Measurements from ENCODE around the gene ABHD17C.
"Not testable (repeated sequence)": the region's sequence is repeated elsewhere in the genome, so short reads cannot be mapped to it uniquely, and the experiment has no call there.

The ABHD17C gene

DNA sequence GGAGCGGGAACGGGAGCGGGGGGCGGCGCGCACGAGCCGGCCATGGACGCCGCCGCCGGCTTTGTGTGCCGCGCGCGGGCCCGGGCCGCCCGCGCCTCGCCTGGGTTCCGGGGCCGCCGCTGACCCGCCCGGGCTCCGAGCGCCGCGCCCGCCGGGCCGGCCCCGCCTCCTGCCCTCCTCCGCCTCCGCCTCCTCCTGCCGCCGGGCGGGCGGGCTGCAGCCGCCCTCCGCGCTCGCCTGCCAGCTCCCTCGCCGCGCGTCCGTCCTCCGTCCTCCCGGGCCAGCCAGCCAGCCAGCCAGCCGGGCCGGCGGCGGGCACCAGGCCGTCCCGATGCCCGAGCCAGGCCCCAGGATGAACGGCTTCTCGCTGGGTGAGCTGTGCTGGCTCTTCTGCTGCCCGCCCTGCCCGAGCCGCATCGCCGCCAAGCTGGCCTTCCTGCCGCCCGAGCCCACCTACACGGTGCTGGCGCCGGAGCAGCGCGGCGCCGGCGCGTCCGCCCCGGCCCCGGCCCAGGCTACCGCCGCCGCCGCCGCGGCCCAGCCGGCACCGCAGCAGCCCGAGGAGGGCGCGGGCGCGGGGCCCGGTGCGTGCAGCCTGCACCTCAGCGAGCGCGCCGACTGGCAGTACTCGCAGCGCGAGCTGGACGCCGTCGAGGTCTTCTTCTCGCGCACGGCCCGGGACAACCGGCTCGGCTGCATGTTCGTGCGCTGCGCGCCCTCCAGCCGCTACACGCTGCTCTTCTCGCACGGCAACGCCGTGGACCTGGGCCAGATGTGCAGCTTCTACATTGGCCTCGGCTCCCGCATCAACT is at the start of gene ABHD17C:
ABHD17C (plus strand) TSS at position 212 of the 812 bp plus-strand sequence; CDS start at position 332, 120 bp downstream.
- TF ChIP-seq, protein P1, sequence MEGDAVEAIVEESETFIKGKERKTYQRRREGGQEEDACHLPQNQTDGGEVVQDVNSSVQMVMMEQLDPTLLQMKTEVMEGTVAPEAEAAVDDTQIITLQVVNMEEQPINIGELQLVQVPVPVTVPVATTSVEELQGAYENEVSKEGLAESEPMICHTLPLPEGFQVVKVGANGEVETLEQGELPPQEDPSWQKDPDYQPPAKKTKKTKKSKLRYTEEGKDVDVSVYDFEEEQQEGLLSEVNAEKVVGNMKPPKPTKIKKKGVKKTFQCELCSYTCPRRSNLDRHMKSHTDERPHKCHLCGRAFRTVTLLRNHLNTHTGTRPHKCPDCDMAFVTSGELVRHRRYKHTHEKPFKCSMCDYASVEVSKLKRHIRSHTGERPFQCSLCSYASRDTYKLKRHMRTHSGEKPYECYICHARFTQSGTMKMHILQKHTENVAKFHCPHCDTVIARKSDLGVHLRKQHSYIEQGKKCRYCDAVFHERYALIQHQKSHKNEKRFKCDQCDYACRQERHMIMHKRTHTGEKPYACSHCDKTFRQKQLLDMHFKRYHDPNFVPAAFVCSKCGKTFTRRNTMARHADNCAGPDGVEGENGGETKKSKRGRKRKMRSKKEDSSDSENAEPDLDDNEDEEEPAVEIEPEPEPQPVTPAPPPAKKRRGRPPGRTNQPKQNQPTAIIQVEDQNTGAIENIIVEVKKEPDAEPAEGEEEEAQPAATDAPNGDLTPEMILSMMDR (IDR thresholded peaks at IDR 0.05; ENCODE audit: low read depth, low read length): no peak
- in situ Hi-C loops (cut with HindIII; ENCODE audit: low sequenced_read_pairs): no loop called here
- peak within 1 kb of the TSS; percentile 67 for H3K4me3 ChIP-seq (ENCODE audit: low read depth, low read length)
- peak; percentile 58 for DNase-seq (ENCODE audit: low read depth, low spot score)

DNA sequence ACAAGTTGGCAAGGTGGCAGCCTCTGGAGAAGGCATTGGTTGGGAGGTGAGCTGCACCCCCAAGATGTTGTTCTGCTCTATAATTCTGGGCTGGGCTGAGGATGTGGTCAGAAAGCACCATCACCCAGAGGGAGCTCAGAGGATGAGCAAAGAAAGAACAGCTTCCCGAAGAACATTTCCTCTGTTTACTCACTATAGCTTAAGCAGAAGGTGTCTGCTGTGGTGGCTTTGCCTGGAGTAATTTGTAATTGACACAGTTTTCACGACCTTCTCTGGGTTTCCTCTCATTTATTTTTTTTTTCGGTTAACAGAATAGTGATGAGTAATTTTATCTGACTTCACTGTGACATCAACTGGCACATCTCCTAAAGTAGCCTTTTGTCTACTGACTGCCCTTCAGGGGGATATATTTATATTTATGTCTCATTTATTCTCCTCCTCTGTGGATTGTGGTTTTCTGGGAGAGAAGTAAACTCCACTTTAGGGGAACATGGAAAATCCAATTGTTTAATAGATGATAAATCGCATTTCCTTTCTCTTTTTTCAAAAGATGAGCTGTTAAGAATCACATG is 49.5 kb upstream of the ABHD17C start:
- TF ChIP-seq, protein P1 (IDR thresholded peaks at IDR 0.05; ENCODE audit: low read depth, low read length): no peak
- H3K4me3 ChIP-seq (ENCODE audit: low read depth, low read length): no peak overlapping the region
- in situ Hi-C loops (cut with HindIII; ENCODE audit: low sequenced_read_pairs): no loop called here
- DNase-seq (ENCODE audit: low read depth, low spot score): no peak

- in situ Hi-C loops (cut with HindIII; ENCODE audit: low sequenced_read_pairs): not testable (repeated sequence)
Observed at GRCh38 chr15:80647424-80647823, 47.7 kb upstream of the ABHD17C start.

DNA sequence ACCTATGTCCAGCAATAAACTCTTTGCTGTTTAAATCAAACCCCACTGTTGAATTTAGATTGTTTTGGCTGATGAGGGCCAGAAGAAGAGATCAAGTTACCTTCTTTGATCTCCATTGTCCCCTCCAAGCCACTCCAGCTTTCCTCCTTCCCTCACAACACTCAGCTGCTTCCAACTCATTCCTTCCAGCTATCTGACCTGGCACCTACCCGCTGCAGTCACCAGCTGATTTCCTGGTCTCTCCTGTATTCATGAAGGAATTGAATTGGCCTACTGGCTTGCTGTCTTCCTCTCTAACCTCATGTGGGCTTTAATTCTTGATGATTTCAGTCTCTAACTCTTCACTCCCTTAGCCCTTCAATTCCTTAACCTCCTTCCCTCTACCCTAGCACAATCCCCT is 40.8 kb upstream of the ABHD17C start:
- DNase-seq (ENCODE audit: low read depth, low spot score): no peak
- H3K4me3 ChIP-seq (ENCODE audit: low read depth, low read length): no peak overlapping the region
- in situ Hi-C loops (cut with HindIII; ENCODE audit: low sequenced_read_pairs): no loop called here
- TF ChIP-seq, protein P1 (IDR thresholded peaks at IDR 0.05; ENCODE audit: low read depth, low read length): no peak

More at GRCh38 chr15:80647424-80647823, 47.7 kb upstream of the ABHD17C start:
- DNase-seq (ENCODE audit: low read depth, low spot score); H3K4me3 ChIP-seq (ENCODE audit: low read depth, low read length): not testable (repeated sequence)

GRCh38 chr15:80659375-80659774 is 35.7 kb upstream of the ABHD17C start:
- in situ Hi-C loops (cut with HindIII; ENCODE audit: low sequenced_read_pairs): no loop called here
- no peak overlapping the region for H3K4me3 ChIP-seq (ENCODE audit: low read depth, low read length)
- no peak for DNase-seq (ENCODE audit: low read depth, low spot score)
- TF ChIP-seq, protein P1 (IDR thresholded peaks at IDR 0.05; ENCODE audit: low read depth, low read length): no peak

GRCh38 chr15:80660119-80660518 is 35.0 kb upstream of the ABHD17C start:
- no peak overlapping the region for H3K4me3 ChIP-seq (ENCODE audit: low read depth, low read length)
- TF ChIP-seq, protein P1 (IDR thresholded peaks at IDR 0.05; ENCODE audit: low read depth, low read length): peak; percentile 65
- DNase-seq (ENCODE audit: low read depth, low spot score): peak; percentile 40
- in situ Hi-C loops (cut with HindIII; ENCODE audit: low sequenced_read_pairs): no loop called here

- no peak overlapping the region for H3K4me3 ChIP-seq (ENCODE audit: low read depth, low read length)
- TF ChIP-seq, protein P1 (IDR thresholded peaks at IDR 0.05; ENCODE audit: low read depth, low read length): no peak
- DNase-seq (ENCODE audit: low read depth, low spot score): no peak
- in situ Hi-C loops (cut with HindIII; ENCODE audit: low sequenced_read_pairs): no loop called here
Observed at GRCh38 chr15:80662129-80662528, 33.0 kb upstream of the ABHD17C start.
